Breast epithelium (tissue), 3 donors: ENCODE measurements around the gene SPP1.

Experiments used
- POLR2A ChIP-seq: fragments of 450-650 bp; IDR thresholded peaks from one replicate; pipeline ENCODE4 v1.6.1; 2016; ENCODE audit warnings: antibody characterized with exemption, mild to moderate bottlenecking, moderate library complexity
- TF ChIP-seq, protein P1 (sequence below), 3 donors: fragments of 450-650 bp; IDR thresholded peaks; one replicate each; pipeline ENCODE4 v1.5.1; 2016 to 2017; ENCODE audit warnings: antibody characterized with exemption in 3 of 3, mild to moderate bottlenecking in 3 of 3, moderate library complexity in 3 of 3

DNA sequence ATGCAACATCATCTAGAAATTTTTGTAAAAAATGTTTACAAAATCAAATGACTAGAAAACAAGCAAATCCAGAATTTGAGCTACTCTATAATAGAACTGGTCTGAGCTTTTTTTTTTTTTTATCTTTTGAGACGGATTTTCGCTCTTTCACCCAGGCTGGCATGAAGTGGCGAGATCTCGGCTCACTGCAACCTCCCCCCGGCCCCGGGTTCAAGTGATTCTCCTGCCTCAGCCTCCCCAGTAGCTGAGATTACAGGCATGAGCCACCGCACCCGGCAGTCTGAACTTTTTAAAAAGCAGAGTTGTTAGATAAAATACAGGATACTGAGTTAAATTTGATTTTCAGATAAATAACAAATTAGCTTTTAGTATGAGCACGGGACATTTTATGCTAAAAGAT, 11.0 kb downstream of the SPP1 start:
- TF ChIP-seq, protein P1, sequence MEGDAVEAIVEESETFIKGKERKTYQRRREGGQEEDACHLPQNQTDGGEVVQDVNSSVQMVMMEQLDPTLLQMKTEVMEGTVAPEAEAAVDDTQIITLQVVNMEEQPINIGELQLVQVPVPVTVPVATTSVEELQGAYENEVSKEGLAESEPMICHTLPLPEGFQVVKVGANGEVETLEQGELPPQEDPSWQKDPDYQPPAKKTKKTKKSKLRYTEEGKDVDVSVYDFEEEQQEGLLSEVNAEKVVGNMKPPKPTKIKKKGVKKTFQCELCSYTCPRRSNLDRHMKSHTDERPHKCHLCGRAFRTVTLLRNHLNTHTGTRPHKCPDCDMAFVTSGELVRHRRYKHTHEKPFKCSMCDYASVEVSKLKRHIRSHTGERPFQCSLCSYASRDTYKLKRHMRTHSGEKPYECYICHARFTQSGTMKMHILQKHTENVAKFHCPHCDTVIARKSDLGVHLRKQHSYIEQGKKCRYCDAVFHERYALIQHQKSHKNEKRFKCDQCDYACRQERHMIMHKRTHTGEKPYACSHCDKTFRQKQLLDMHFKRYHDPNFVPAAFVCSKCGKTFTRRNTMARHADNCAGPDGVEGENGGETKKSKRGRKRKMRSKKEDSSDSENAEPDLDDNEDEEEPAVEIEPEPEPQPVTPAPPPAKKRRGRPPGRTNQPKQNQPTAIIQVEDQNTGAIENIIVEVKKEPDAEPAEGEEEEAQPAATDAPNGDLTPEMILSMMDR (IDR thresholded peaks at IDR 0.05), result no peak
- TF ChIP-seq POLR2A, result no peak
